ENCODE data around the gene CXCL16. TPM values are rescaled to one million over a fixed set of nuclear protein-coding genes. Genes with fewer than 3 reads are reported as not detected.
A peak's percentile ranks its signal among the peaks of the same experiment; 100 is the strongest.
"Not testable (repeated sequence)": the region's sequence is repeated elsewhere in the genome, so short reads cannot be mapped to it uniquely, and the experiment has no call there.

CXCL16 gene
- polyA plus RNA-seq, 4 donors, result 7.6 to 14.1 (median 11.9) TPM

DNA sequence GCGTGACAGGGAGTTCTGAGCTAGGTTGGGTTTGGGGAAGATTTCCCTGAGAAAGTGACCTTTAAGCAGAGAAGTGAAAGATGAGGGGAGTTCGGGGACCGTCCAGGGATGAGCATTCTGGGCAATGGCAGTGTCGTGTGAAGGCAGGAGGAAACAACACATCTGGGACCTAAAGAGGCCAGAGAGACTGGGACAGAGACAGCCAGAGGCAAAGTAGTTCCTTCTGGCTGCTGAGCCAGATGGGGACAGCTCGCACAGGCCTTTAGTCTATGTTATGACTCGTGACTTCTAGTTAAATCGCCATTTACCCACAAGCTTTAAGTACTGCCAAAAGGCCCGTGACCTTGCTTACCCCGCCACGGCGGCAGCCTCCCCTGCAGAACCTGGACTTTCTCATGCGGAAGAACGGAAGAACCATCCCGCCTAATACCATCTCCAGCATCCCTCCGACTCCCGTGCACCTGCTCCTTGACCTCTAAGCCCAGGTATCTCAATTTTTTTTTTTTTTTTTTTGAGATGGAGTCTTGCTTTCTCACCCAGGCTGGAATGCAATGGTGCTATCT is 17.0 kb downstream of the CXCL16 start:
- no peak for DNase-seq (ENCODE audit: low read depth in 4 of 4, low spot score in 3 of 4)

- DNase-seq (ENCODE audit: low read depth in 4 of 4, low spot score in 3 of 4), result no peak
Measured at GRCh38 chr17:4721203-4722135, 18.3 kb downstream of the CXCL16 start.

DNA sequence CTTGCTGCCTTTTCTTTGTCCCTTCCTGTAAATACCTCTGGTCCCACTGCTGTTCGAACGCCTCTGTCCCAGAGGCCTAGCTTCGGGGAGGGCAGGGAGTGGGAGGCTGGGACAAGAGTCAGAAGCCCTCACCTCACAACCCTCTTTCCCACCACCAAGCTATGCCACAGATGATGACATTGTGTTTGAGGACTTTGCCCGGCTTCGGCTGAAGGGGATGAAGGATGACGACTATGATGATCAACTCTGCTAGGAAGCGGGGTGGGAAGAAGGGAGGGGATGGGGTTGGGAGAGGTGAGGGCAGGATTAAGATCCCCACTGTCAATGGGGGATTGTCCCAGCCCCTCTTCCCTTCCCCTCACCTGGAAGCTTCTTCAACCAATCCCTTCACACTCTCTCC is 18.9 kb downstream of the CXCL16 start:
- DNase-seq (ENCODE audit: low read depth in 4 of 4, low spot score in 3 of 4), result no peak

DNA sequence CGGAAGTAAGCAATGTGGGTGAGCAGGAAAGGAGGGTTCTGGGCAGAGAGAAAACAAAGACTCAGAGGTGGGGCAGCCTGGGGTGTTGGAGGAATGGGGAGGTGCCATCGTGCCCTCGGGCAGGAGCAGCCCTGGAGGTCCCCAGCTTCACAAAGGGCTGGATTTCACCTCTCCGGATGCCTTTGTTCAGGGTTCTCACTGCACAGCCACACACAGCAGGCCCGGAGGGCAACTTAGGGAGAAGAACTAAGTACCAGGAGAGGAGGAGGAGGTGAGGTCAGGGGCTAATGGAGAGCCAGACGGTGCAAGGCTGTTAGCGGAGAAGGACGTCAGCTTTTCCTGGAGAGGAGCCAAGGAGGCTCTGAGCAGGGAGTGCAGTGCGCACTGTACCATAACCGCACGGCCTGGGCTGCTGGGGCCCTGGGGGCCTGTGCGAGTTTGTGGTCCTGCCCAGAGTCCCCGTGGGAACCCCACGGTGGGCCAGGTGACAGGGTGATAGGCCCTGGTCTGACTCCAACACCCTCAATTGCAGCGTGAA is 20.0 kb downstream of the CXCL16 start:
- no peak for DNase-seq (ENCODE audit: low read depth in 4 of 4, low spot score in 3 of 4)

GRCh38 chr17:4719146-4719545 is 20.6 kb downstream of the CXCL16 start:
- no peak for DNase-seq (ENCODE audit: low read depth in 4 of 4, low spot score in 3 of 4)

GRCh38 chr17:4718276-4718675 is 21.5 kb downstream of the CXCL16 start:
- no peak for DNase-seq (ENCODE audit: low read depth in 4 of 4, low spot score in 3 of 4)

GRCh38 chr17:4717791-4718190 is 21.9 kb downstream of the CXCL16 start:
- DNase-seq (ENCODE audit: low read depth in 4 of 4, low spot score in 3 of 4), result no peak

DNA sequence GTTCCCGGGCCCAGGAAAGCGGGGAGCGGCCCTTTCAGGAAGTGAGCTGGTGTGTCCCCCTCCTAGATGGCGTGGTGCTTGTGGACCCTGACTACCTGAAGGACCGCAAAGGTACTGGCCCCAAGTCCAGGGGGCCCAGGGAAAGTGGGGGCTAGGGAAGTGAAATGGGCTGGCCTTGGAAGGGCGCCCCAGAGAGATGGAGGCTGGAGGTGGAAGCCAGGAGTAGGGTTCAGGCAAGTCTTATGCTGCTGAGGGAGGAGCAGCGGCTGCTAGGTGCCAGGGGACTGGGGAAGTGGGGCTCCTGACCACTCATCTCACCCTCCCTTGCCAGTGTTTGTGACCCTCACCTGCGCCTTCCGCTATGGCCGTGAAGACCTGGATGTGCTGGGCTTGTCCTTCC is 23.6 kb downstream of the CXCL16 start:
- no peak for DNase-seq (ENCODE audit: low read depth in 4 of 4, low spot score in 3 of 4)

- no peak for DNase-seq (ENCODE audit: low read depth in 4 of 4, low spot score in 3 of 4)
Measured at GRCh38 chr17:4715063-4715744, 24.5 kb downstream of the CXCL16 start.

DNA sequence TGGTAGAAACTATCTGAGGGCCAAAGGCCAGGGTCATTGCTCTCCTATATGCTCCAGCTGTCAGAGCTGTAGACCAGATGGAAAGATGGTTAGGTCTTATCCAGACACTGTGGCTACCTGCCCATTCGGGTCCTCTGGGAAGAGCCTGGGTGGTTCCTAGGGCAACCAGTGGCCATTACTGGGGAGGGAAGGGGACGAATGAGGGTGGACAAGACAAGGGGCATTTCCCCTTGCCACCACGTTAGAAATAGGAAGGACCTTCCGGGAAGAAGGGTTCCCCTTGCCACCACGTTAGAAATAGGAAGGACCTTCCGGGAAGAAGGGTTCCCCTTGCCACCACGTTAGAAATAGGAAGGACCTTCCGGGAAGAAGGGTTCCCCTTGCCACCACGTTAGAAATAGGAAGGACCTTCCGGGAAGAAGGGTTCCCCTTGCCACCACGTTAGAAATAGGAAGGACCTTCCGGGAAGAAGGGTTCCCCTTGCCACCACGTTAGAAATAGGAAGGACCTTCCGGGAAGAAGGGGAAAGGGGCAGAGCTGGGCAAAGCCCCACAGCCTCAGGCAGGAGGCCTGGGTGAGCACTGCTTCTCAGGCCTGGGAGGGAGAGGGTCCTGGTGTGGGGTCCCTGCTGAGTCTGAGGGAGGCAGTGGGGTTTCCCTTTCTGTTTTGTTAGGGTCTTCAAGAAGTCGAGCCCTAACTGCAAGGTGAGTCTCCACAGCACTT is 25.2 kb downstream of the CXCL16 start:
- not testable (repeated sequence) for DNase-seq (ENCODE audit: low read depth in 4 of 4, low spot score in 3 of 4)

DNA sequence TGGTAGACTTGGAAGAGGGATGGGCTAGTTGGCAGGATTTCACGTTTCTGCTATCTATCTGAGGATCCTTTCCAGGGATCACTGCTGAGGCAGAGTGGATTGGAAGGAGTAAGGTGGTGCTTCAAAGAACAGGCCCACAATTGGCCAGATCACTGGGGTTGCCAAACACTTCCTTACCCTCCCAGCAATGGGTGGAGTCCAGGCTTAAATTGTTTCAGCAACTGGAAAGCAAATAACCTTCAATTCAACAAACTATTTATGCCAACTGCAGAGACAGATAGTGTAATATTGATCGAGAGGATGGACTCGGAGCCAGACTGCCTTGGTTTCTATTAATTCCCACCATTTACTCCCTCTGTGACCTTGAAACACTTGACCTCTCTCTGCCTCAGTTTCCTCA is 27.2 kb downstream of the CXCL16 start:
- no peak for DNase-seq (ENCODE audit: low read depth in 4 of 4, low spot score in 3 of 4)

GRCh38 chr17:4711661-4712181 is 28.0 kb downstream of the CXCL16 start:
- no peak for DNase-seq (ENCODE audit: low read depth in 4 of 4, low spot score in 3 of 4)

DNA sequence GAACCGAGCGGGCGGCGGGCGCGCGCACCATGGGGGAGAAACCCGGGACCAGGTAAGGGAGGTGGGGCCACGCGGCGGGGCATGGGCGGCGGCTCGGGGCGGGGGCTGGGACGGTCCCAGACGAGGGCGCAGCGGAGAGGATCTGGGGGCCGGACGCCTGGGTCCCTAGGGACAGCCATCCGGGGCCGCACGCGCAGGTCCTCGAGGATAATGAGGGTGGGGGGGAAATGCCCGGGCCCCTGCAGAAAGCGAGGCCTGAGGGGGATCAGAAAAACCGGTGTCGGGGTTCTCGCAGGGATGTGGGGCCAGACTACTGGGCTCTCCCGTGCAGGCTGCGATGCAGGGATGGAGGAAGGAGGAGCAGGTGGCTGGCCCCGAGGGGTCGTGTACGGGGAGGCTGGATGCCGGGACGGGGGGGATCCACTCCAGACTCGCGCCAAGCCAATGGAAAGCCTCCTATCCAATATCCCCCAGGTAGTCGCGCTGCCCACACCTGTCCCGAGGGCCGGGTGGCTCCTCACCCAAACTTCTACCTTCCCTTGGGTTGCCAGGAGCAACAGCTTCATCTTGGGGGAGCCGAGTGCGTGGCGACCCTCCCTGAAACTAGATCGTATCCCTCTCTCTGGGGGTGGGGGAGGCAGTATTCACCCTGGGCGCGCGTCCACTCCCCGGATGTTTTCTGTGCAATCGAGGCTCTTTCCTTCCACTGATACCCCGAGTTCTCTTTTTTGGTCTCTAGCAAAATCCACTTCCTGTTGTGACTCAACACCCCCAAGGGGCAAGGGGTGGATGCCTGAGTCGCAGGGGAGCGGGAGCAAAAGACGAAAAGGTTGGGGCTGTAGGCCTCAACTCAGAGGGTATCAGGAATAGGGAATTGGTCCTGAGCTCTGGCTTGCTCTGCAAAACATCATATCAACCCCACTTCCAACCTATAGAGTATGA is 28.8 kb downstream of the CXCL16 start:
- DNase-seq (ENCODE audit: low read depth in 4 of 4, low spot score in 3 of 4), result no peak

DNA sequence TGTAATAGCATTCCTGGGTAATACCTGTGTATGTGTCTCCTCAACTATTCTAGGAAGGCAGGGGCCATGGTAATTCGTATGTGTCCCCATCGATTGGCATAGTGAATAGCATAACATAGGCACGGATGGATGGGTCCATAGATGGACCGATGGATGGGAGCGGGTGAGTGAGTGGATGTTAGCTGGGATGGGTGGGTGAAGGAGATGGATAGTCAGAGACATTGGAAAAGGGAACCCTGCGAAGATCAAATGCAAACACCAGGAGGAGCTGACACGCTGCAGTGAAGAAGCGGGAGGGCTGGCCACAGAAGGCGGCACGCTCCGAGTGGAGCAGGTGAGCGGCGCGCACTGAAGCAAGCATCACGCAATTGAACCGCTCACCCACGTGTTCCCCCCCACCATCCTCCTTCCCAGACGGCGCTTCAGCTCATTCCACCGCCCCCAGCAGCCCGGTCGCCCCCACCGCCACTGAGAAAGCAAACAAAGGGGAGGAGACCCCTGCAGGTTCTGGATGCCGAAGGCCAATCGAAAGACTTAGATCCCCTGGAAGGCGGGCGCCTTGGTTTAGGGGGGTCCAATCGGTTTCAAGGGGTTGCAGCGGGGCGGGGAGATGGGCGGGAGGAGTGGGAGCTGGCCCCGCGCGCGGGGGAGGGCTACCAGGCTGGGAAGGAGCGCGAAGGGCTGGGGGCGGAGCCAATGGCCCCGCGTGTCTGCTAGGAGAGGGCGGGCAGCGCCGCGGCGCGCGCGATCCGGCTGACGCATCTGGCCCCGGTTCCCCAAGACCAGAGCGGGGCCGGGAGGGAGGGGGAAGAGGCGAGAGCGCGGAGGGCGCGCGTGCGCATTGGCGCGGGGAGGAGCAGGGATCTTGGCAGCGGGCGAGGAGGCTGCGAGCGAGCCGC is 29.7 kb downstream of the CXCL16 start, which contains the start of gene ARRB2:
TSS of gene ARRB2 (plus strand) at position 839 of the 899 bp plus-strand sequence. CDS start 90 bp downstream, outside the sequence.
- peak; percentile 96 to 98 (median 97) for DNase-seq (ENCODE audit: low read depth in 4 of 4, low spot score in 3 of 4)

DNA sequence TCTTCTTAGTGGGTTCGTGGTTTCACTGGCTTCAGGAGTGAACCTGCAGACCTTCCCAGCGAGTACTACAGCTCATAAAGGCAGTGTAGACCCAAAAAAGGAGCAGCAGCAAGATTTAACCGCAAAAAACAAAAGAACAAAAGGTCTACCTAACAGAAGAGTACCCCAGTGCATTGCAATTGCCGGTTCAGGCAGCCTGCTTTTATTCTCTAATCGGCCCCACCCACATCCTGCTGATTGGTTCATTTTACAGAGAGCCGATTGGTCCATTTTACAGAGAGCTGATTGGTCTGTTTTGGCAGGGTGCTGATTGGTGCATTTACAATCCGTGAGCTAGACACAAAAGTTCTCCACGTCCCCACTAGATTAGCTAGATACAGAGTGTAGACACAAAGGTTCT is 31.3 kb downstream of the CXCL16 start:
- no peak for DNase-seq (ENCODE audit: low read depth in 4 of 4, low spot score in 3 of 4)

GRCh38 chr17:4706121-4706520 is 33.6 kb downstream of the CXCL16 start:
- DNase-seq (ENCODE audit: low read depth in 4 of 4, low spot score in 3 of 4), result no peak

DNA sequence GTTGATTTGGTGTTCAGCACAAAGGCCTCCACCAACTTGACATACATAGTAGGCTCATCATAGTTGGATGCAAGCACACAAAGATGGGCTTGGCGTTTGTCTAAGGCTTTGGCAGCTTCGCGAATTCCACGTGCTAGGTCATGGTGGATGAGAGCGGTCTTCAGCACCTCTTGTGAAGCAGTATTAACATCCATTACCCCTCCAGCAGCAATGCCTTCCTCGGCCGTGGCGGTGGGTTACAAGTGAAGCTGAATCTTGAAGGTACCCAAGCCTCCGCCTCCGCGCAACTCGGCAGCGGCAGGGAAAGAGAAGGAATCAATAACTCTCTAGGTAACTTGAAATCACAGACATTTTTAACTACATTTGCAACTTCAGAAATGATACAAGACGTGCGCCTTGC is 34.7 kb downstream of the CXCL16 start:
- DNase-seq (ENCODE audit: low read depth in 4 of 4, low spot score in 3 of 4), result no peak

- DNase-seq (ENCODE audit: low read depth in 4 of 4, low spot score in 3 of 4), result not testable (repeated sequence)
Measured at GRCh38 chr17:4704574-4704907, 35.2 kb downstream of the CXCL16 start.
